ENCODE measurements around the gene ALG8.
"Not testable (repeated sequence)": the region's sequence is repeated elsewhere in the genome, so short reads cannot be mapped to it uniquely, and the experiment has no call there.

Gene ALG8

GRCh38 chr11:78079232-78080083 is 60.0 kb downstream of the ALG8 start, which contains the start of gene NDUFC2:
NDUFC2 (minus strand) TSS chr11:78079862; CDS start chr11:78079744, 118 bp downstream.
- intact Hi-C loops (cut with DNase I; ENCODE audit: low total_unique reads), result no loop called here
- H3K9me3 ChIP-seq, result no peaks in the 10 kb centered on the region
- no peak for TF ChIP-seq CTCF (IDR thresholded peaks at IDR 0.05)
- no peaks in the 10 kb centered on the region for H3K36me3 ChIP-seq
- H3K27ac ChIP-seq, result peak within 1 kb of the TSS; percentile 82 to 87
- H3K4me1 ChIP-seq, result peaks cover 0 to 46% (median 32%) of the 10 kb centered on the region in 4 donors
- no peaks in the 10 kb centered on the region for H3K27me3 ChIP-seq
- H3K4me3 ChIP-seq, result peak within 1 kb of the TSS; percentile 90
- DNase-seq, result peak; percentile 75 to 86

- Histone ChIP-seq H3K27ac (peak overlapping the region; percentile 82 to 87), H3K36me3 (no peaks in the 10 kb centered on the region), H3K9me3 (no peaks in the 10 kb centered on the region), H3K4me3 (peak overlapping the region; percentile 90), H3K4me1 (peaks cover 0 to 46% (median 32%) of the 10 kb centered on the region in 4 donors), H3K27me3 (no peaks in the 10 kb centered on the region)
- no peak for TF ChIP-seq CTCF (IDR thresholded peaks at IDR 0.05)
- intact Hi-C loops (cut with DNase I; ENCODE audit: low total_unique reads), result no loop called here
- DNase-seq, result no peak
These were observed 60.9 kb downstream of the ALG8 start for GRCh38 chr11:78078218-78079167.

- peak overlapping the region in 1 of 2 donors; percentile 90 for H3K4me3 ChIP-seq
- not testable (repeated sequence) for H3K36me3 ChIP-seq
These were observed 61.8 kb downstream of the ALG8 start for GRCh38 chr11:78077592-78077991.

GRCh38 chr11:78076733-78077403 is 62.6 kb downstream of the ALG8 start:
- intact Hi-C loops (cut with DNase I; ENCODE audit: low total_unique reads), result no loop called here
- H3K9me3 ChIP-seq, result no peaks in the 10 kb centered on the region
- DNase-seq, result no peak
- no peak overlapping the region for H3K4me3 ChIP-seq
- H3K4me1 ChIP-seq, result peaks cover 0 to 46% (median 32%) of the 10 kb centered on the region in 4 donors
- H3K36me3 ChIP-seq, result peaks cover 6 to 9% (median 9%) of the 10 kb centered on the region in 3 donors
- H3K27me3 ChIP-seq, result no peaks in the 10 kb centered on the region
- no peak overlapping the region for H3K27ac ChIP-seq
- no peak for TF ChIP-seq CTCF (IDR thresholded peaks at IDR 0.05)

More at GRCh38 chr11:78077592-78077991, 61.8 kb downstream of the ALG8 start:
- H3K27ac ChIP-seq; H3K27me3 ChIP-seq; H3K9me3 ChIP-seq; DNase-seq; intact Hi-C loops (cut with DNase I; ENCODE audit: low total_unique reads): not testable (repeated sequence)
- H3K4me1 ChIP-seq, result peaks cover 0 to 46% (median 32%) of the 10 kb centered on the region in 4 donors

GRCh38 chr11:78074756-78075155 is 64.7 kb downstream of the ALG8 start:
- Histone ChIP-seq H3K4me3 (no peak overlapping the region), H3K27me3 (no peaks in the 10 kb centered on the region), H3K4me1 (peaks cover 0 to 41% (median 28%) of the 10 kb centered on the region in 4 donors), H3K9me3 (no peaks in the 10 kb centered on the region), H3K27ac (no peak overlapping the region), H3K36me3 (peaks cover 19 to 28% (median 28%) of the 10 kb centered on the region in 3 donors)
- no peak for DNase-seq
- no peak for TF ChIP-seq CTCF (IDR thresholded peaks at IDR 0.05)
- intact Hi-C loops (cut with DNase I; ENCODE audit: low total_unique reads), result no loop called here
